SK-N-MC (cell line): ENCODE measurements around the gene DOP1A.

Experiments used
- DNase-seq: peaks from one replicate; pipeline ENCODE4 v3.0.0-alpha.2; 2011; ENCODE audit warnings: low read depth, low spot score
- H3K27ac ChIP-seq: fragments of 200-600 bp; sonication (generic); 2 replicates; pipeline ENCODE4 v1.5.1; 2016; ENCODE audit warnings: mixed run types
- H3K36me3 ChIP-seq: fragments of 200-600 bp; sonication (generic); 2 replicates; pipeline ENCODE4 v1.6.1; 2017; ENCODE audit warnings: antibody characterized with exemption, low read length, mixed read lengths; ENCODE audit not compliant: insufficient read depth
- H3K4me3 ChIP-seq: fragments of 200-600 bp; sonication (generic); 2 replicates; pipeline ENCODE4 v1.5.1; 2016
- H3K9ac ChIP-seq: fragments of 200-600 bp; sonication (generic); 2 replicates; pipeline ENCODE4 v1.8.0; 2017; ENCODE audit warnings: mixed run types, mixed read lengths; ENCODE audit not compliant: insufficient read length
- H3K9me3 ChIP-seq: fragments of 200-600 bp; sonication (generic); 2 replicates; pipeline ENCODE4 v1.6.1; 2017; ENCODE audit warnings: low read depth, mild to moderate bottlenecking, antibody characterized with exemption, low read length, moderate library complexity, mixed read lengths
- EZH2 ChIP-seq: fragments of 200-600 bp; sonication (generic); IDR thresholded peaks from one replicate; pipeline ENCODE4 v1.6.1; 2017; ENCODE audit warnings: antibody characterized with exemption
- FOXP2 ChIP-seq: optimal IDR thresholded peaks from 2 replicates; pipeline ENCODE3; 2011; ENCODE audit warnings: mild to moderate bottlenecking, moderate library complexity; ENCODE audit not compliant: insufficient read depth; ENCODE audit errors: extremely low read length, control extremely low read depth
- POLR2AphosphoS5 ChIP-seq: IDR thresholded peaks from 2 replicates; pipeline ENCODE4 v1.6.1; 2012; ENCODE audit warnings: mild to moderate bottlenecking, low read depth, low read length, borderline replicate concordance

Gene DOP1A

GRCh38 chr6:83215131-83216047 is 147.9 kb downstream of the DOP1A start:
- 0 out of 2 replicates have a peak overlapping the region, but pooled peaks have one; percentile 15 for H3K27ac ChIP-seq

GRCh38 chr6:83216806-83217205 is 149.3 kb downstream of the DOP1A start:
- Histone ChIP-seq H3K27ac (no peak overlapping the region), H3K9ac (no peak overlapping the region), H3K9me3 (no peaks in the 10 kb centered on the region), H3K36me3 (no peaks in the 10 kb centered on the region), H3K4me3 (no peak overlapping the region)
- DNase-seq = no peak
- TF ChIP-seq POLR2AphosphoS5 (no peak), FOXP2 (no peak), EZH2 (no peak)

More at GRCh38 chr6:83215131-83216047, 147.9 kb downstream of the DOP1A start:
- Histone ChIP-seq H3K9me3 (no peaks in the 10 kb centered on the region), H3K36me3 (no peaks in the 10 kb centered on the region), H3K9ac (no peak overlapping the region), H3K4me3 (no peak overlapping the region)
- DNase-seq = peak; percentile 82
- TF ChIP-seq POLR2AphosphoS5 = no peak
- TF ChIP-seq EZH2 = no peak
- no peak for TF ChIP-seq FOXP2
